GM19395 (cell line): Measurements from ENCODE around the gene CUX1.

Experiments used
- ATAC-seq: cut with Tn5 transposase; IDR thresholded peaks from one replicate; pipeline ENCODE4 v1.9.1; 2021; ENCODE audit warnings: mild to moderate bottlenecking, moderate library complexity; ENCODE audit not compliant: unreplicated experiment

CUX1 gene

GRCh38 chr7:102196028-102196427 lies 378.6 kb downstream of the CUX1 start:
- no peak for ATAC-seq

- ATAC-seq = no peak
These were observed 379.7 kb downstream of the CUX1 start for GRCh38 chr7:102197161-102197560.

- no peak for ATAC-seq
These were observed 380.2 kb downstream of the CUX1 start for GRCh38 chr7:102197599-102197998.

- no peak for ATAC-seq
These were observed 381.1 kb downstream of the CUX1 start for GRCh38 chr7:102198417-102198956.

GRCh38 chr7:102201576-102201975 lies 384.1 kb downstream of the CUX1 start:
- ATAC-seq = no peak

GRCh38 chr7:102202556-102202955 lies 385.1 kb downstream of the CUX1 start:
- no peak for ATAC-seq

GRCh38 chr7:102203218-102203617 lies 385.8 kb downstream of the CUX1 start:
- ATAC-seq = no peak

- ATAC-seq = no peak
These were observed 386.8 kb downstream of the CUX1 start for GRCh38 chr7:102204212-102204611.

GRCh38 chr7:102205915-102206314 lies 388.5 kb downstream of the CUX1 start:
- ATAC-seq = no peak

GRCh38 chr7:102208826-102209225 lies 391.4 kb downstream of the CUX1 start:
- ATAC-seq = no peak

- ATAC-seq = no peak
These were observed 393.4 kb downstream of the CUX1 start for GRCh38 chr7:102210787-102211186.

- no peak for ATAC-seq
These were observed 394.4 kb downstream of the CUX1 start for GRCh38 chr7:102211590-102212550.

GRCh38 chr7:102214477-102215072 lies 397.1 kb downstream of the CUX1 start:
- no peak for ATAC-seq

- no peak for ATAC-seq
These were observed 397.8 kb downstream of the CUX1 start for GRCh38 chr7:102215256-102215655.

- ATAC-seq = no peak
These were observed 398.3 kb downstream of the CUX1 start for GRCh38 chr7:102215711-102216110.

- no peak for ATAC-seq
These were observed 399.3 kb downstream of the CUX1 start for GRCh38 chr7:102216573-102217314.

- ATAC-seq = no peak
These were observed 402.9 kb downstream of the CUX1 start for GRCh38 chr7:102220229-102220850.

- ATAC-seq = no peak
These were observed 403.8 kb downstream of the CUX1 start for GRCh38 chr7:102220960-102221800.

GRCh38 chr7:102221961-102222360 lies 404.5 kb downstream of the CUX1 start:
- no peak for ATAC-seq

GRCh38 chr7:102222445-102222844 lies 405.0 kb downstream of the CUX1 start:
- ATAC-seq = no peak
